Neural crest cell (in vitro differentiated cells): ENCODE data around the gene YBX2. TPM values are rescaled to one million over a fixed set of nuclear protein-coding genes. Genes with fewer than 3 reads are reported as not detected.

Experiments used
- DNase-seq: peaks from one replicate; pipeline ENCODE4 v3.0.0; 2021; ENCODE audit warnings: low read depth, mixed read lengths, low spot score
- H3K27ac Mint-ChIP-seq: one replicate; pipeline ENCODE4 v1.8.0; 2021; ENCODE audit warnings: mild to moderate bottlenecking, mixed read lengths; ENCODE audit not compliant: unreplicated experiment
- H3K27me3 Mint-ChIP-seq: 2 replicates; pipeline ENCODE4 v1.8.0; 2021; ENCODE audit warnings: low read depth, mild to moderate bottlenecking, mixed read lengths
- H3K36me3 Mint-ChIP-seq: 2 replicates; pipeline ENCODE4 v1.8.0; 2021; ENCODE audit warnings: low read depth, mild to moderate bottlenecking, mixed read lengths
- H3K4me1 Mint-ChIP-seq: 2 replicates; pipeline ENCODE4 v1.8.0; 2021; ENCODE audit warnings: mixed read lengths
- H3K4me3 Mint-ChIP-seq: one replicate; pipeline ENCODE4 v1.8.0; 2021; ENCODE audit warnings: mild to moderate bottlenecking, mixed read lengths
- H3K9me3 Mint-ChIP-seq: 2 replicates; pipeline ENCODE4 v1.8.0; 2021; ENCODE audit warnings: mixed read lengths
- CTCF ChIP-seq: fragments of 200-600 bp; sonication (generic); conservative IDR thresholded peaks from 2 replicates; pipeline ENCODE4 v1.5.0; 2021; ENCODE audit warnings: antibody characterized with exemption, mild to moderate bottlenecking
- total RNA-seq: library from RNA; stranded (reverse); gene quantifications from 2 replicates; pipeline ENCODE4 v1.2.1, GENCODE V29; 2021

YBX2 gene
- total RNA-seq, 1 donor from 2014 or later = 0.54 TPM

- H3K4me3 Mint-ChIP-seq = peak within 1 kb of the TSS; percentile 93
- TF ChIP-seq CTCF = no peak
- peaks cover 22% of the 10 kb centered on the region for H3K4me1 Mint-ChIP-seq
- H3K27ac Mint-ChIP-seq = peak within 1 kb of the TSS; percentile 99
- no peaks in the 10 kb centered on the region for H3K9me3 Mint-ChIP-seq
- H3K27me3 Mint-ChIP-seq = no peaks in the 10 kb centered on the region
- H3K36me3 Mint-ChIP-seq = no peaks in the 10 kb centered on the region
- peak; percentile 37 for DNase-seq
Measured at GRCh38 chr17:7328840-7329373, 34.5 kb upstream of the YBX2 start, which contains the start of gene NEURL4. NEURL4 (minus strand) TSS chr17:7329335; CDS start chr17:7329312, 23 bp downstream.

- no peak for TF ChIP-seq CTCF
- peak overlapping the region; percentile 93 for H3K4me3 Mint-ChIP-seq
- peaks cover 22% of the 10 kb centered on the region for H3K4me1 Mint-ChIP-seq
- H3K9me3 Mint-ChIP-seq = no peaks in the 10 kb centered on the region
- no peak for DNase-seq
- H3K27ac Mint-ChIP-seq = peak overlapping the region; percentile 58
- no peaks in the 10 kb centered on the region for H3K27me3 Mint-ChIP-seq
- no peaks in the 10 kb centered on the region for H3K36me3 Mint-ChIP-seq
Measured at GRCh38 chr17:7328009-7328408, 33.6 kb upstream of the YBX2 start.

DNA sequence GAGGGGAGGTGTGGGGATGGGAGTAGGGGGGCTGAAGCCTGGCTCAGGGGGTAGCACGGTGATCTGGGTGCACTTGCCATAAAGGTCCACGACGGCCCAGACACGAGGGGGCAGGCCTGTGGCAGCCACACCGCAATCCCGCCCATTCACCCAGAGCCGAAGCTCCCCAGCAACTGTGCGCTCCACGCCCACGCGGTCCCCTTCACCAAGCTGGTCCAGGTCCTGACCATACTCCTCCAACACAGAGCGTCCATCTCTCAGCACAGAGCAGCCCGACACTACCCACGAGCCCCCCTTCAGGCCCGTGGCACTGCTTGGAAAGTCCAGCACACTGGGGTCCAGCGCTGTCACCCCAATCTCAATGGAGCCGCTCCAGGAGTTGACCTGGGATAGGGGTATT is 33.1 kb upstream of the YBX2 start:
- no peak for TF ChIP-seq CTCF
- H3K4me3 Mint-ChIP-seq = peak overlapping the region; percentile 31
- DNase-seq = no peak

DNA sequence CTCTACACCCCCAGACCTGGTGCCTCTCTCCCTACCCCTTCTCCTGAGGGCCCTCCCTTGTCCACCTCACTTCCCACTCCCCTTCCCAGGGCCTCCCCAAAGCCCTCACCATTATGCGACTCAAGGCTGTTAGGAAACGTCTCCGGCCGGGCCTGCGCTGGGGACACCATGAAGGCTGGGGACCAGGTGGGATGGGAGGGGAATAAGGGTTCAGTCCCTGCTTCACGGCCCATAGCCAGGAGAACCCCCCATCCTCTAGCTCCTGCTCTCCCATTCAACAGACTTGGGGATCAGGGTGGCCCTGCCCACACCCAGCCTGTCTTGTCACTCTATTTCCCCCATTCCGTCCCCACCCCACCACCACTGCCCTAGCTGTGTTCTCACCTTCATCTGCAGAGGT is 32.6 kb upstream of the YBX2 start:
- no peak for TF ChIP-seq CTCF
- DNase-seq = no peak
- H3K4me3 Mint-ChIP-seq = peak overlapping the region; percentile 72
- H3K27me3 Mint-ChIP-seq = no peaks in the 10 kb centered on the region
- no peak overlapping the region for H3K27ac Mint-ChIP-seq
- peaks cover 22% of the 10 kb centered on the region for H3K4me1 Mint-ChIP-seq
- no peaks in the 10 kb centered on the region for H3K9me3 Mint-ChIP-seq
- no peaks in the 10 kb centered on the region for H3K36me3 Mint-ChIP-seq

More for the DNA sequence above, 33.1 kb upstream of the YBX2 start:
- Mint-ChIP-seq H3K4me1 (peaks cover 22% of the 10 kb centered on the region), H3K27ac (no peak overlapping the region), H3K36me3 (no peaks in the 10 kb centered on the region), H3K9me3 (no peaks in the 10 kb centered on the region), H3K27me3 (no peaks in the 10 kb centered on the region)

- Mint-ChIP-seq H3K27ac (no peak overlapping the region), H3K36me3 (peaks cover 3% of the 10 kb centered on the region), H3K27me3 (no peaks in the 10 kb centered on the region), H3K9me3 (no peaks in the 10 kb centered on the region), H3K4me3 (peak overlapping the region; percentile 72), H3K4me1 (peaks cover 22% of the 10 kb centered on the region)
- DNase-seq = no peak
- TF ChIP-seq CTCF = no peak
Measured at GRCh38 chr17:7326186-7326585, 31.7 kb upstream of the YBX2 start.
